GM12878 (cell line): ENCODE data around the gene AGER. TPM values are rescaled to one million over a fixed set of nuclear protein-coding genes. Genes with fewer than 3 reads are reported as not detected.

Experiments used
- BMI1 ChIP-seq: fragments of 450-650 bp; IDR thresholded peaks from 2 replicates; pipeline ENCODE4 v1.6.1; 2016; ENCODE audit warnings: mild to moderate bottlenecking, moderate library complexity, borderline replicate concordance
- CBFB ChIP-seq: IDR thresholded peaks from 2 replicates; pipeline ENCODE4 v1.6.1; 2016; ENCODE audit warnings: antibody characterized with exemption, low read depth
- CHD2 ChIP-seq: IDR thresholded peaks from 2 replicates; pipeline ENCODE4 v1.6.1; 2011; ENCODE audit warnings: low read depth, low read length, improper control_type of control experiment, borderline replicate concordance
- EED ChIP-seq: sonication (generic); IDR thresholded peaks from 2 replicates; pipeline ENCODE4 v1.6.1; 2016; ENCODE audit warnings: antibody characterized with exemption, low read depth
- GABPA ChIP-seq: IDR thresholded peaks from 2 replicates; pipeline ENCODE4 v1.6.1; 2014; ENCODE audit warnings: antibody characterized with exemption, low read depth, mild to moderate bottlenecking, inconsistent platforms
- GATAD2B ChIP-seq: fragments of 450-650 bp; conservative IDR thresholded peaks from 2 replicates; pipeline ENCODE4 v1.6.1; 2017; ENCODE audit warnings: low read depth, mild to moderate bottlenecking, moderate library complexity
- HDAC6 ChIP-seq: fragments of 200-600 bp; sonication (generic); IDR thresholded peaks from one replicate; pipeline ENCODE4 v1.8.0; 2017; ENCODE audit warnings: antibody characterized with exemption; ENCODE audit not compliant: unreplicated experiment
- KDM1A ChIP-seq: fragments of 200-600 bp; sonication (generic); IDR thresholded peaks from 2 replicates; pipeline ENCODE4 v1.6.1; 2016; ENCODE audit warnings: borderline replicate concordance
- LARP7 ChIP-seq: fragments of 450-650 bp; IDR thresholded peaks from 2 replicates; pipeline ENCODE4 v1.6.1; 2017; ENCODE audit warnings: mild to moderate bottlenecking
- MEF2A ChIP-seq: IDR thresholded peaks from 2 replicates; pipeline ENCODE4 v1.6.1; 2011; ENCODE audit warnings: low read depth, mild to moderate bottlenecking, low read length, moderate library complexity; ENCODE audit not compliant: insufficient read depth
- MTA2 ChIP-seq: fragments of 450-650 bp; IDR thresholded peaks from 2 replicates; pipeline ENCODE4 v1.6.1; 2016; ENCODE audit warnings: low read depth, mild to moderate bottlenecking, moderate library complexity
- NFIC ChIP-seq: IDR thresholded peaks from 2 replicates; pipeline ENCODE4 v1.6.1; 2012; ENCODE audit warnings: low read depth, mild to moderate bottlenecking, inconsistent platforms, low read length, moderate library complexity
- RB1 ChIP-seq: fragments of 450-650 bp; formaldehyde crosslinking; IDR thresholded peaks from 2 replicates; pipeline ENCODE4 v1.6.1; 2017; ENCODE audit warnings: mild to moderate bottlenecking, borderline replicate concordance
- SMAD1 ChIP-seq: fragments of 450-650 bp; IDR thresholded peaks from 2 replicates; pipeline ENCODE4 v1.6.1; 2018; ENCODE audit warnings: mild to moderate bottlenecking, low read depth; ENCODE audit not compliant: partially characterized antibody
- SP1 ChIP-seq: IDR thresholded peaks from one replicate; pipeline ENCODE4 v1.6.1; 2011; ENCODE audit warnings: low read depth, low read length
- YBX1 ChIP-seq: fragments of 450-650 bp; IDR thresholded peaks from 2 replicates; pipeline ENCODE4 v1.6.1; 2016; ENCODE audit warnings: antibody characterized with exemption
- YY1 ChIP-seq: IDR thresholded peaks from 2 replicates; pipeline ENCODE4 v1.6.1; 2011; ENCODE audit warnings: low read depth, mild to moderate bottlenecking, low read length
- ZBED1 ChIP-seq: IDR thresholded peaks from 2 replicates; pipeline ENCODE4 v1.6.1; 2016; ENCODE audit warnings: borderline replicate concordance
- ZNF217 ChIP-seq: fragments of 450-650 bp; IDR thresholded peaks from 2 replicates; pipeline ENCODE4 v1.6.1; 2017; ENCODE audit warnings: antibody characterized with exemption, mild to moderate bottlenecking
- ZSCAN29 ChIP-seq: fragments of 450-650 bp; IDR thresholded peaks from 2 replicates; pipeline ENCODE4 v1.6.1; 2017; ENCODE audit warnings: mild to moderate bottlenecking, moderate library complexity
- polyA plus RNA-seq, 11 experiments: library from polyadenylated mRNA; depleted of rRNA in 4 of 11; unstranded in 6 of 11; stranded (reverse) in 5 of 11; fragments of >200 nt; fragmentation: Nextera tagmentation in 4 of 11; fragmentation: Illumina TruSeq in 1 of 11; extraction: Ambion mirVana in 4 of 11; extraction: Trizol in 1 of 11; gene quantifications; 1 replicate in 1 of 11; 2 replicates in 10 of 11; pipeline versions ENCODE4 v1.2.1 to v1.2.3, GENCODE V29; 2011 to 2016; ENCODE audit warnings: inconsistent platforms in 2 of 11, missing spikeins in 2 of 11, low read depth in 1 of 11
- total RNA-seq, 4 experiments: library from RNA; depleted of rRNA in 3 of 4; stranded (reverse); fragments of >200 nt in 3 of 4; fragmentation: Illumina TruSeq in 1 of 4; extraction: Trizol in 1 of 4; gene quantifications; 2 replicates each; pipeline versions ENCODE4 v1.2.1 to v1.2.3, GENCODE V29; 2013 to 2021
- TF ChIP-seq, protein P1 (sequence below): fragments of 450-650 bp; IDR thresholded peaks from 2 replicates; pipeline ENCODE4 v1.6.1; 2017; ENCODE audit warnings: antibody characterized with exemption, mild to moderate bottlenecking, moderate library complexity
- TF ChIP-seq, protein P2 (sequence below): IDR thresholded peaks from 2 replicates; pipeline ENCODE4 v1.6.1; 2012; ENCODE audit warnings: low read length, inconsistent platforms
- TF ChIP-seq, protein P3 (sequence below): IDR thresholded peaks from 2 replicates; pipeline ENCODE4 v1.6.1; 2011; ENCODE audit warnings: borderline replicate concordance, low read depth, mild to moderate bottlenecking, moderate library complexity, low read length; ENCODE audit not compliant: insufficient read depth, poor library complexity, severe bottlenecking

AGER gene
- total and polyA plus RNA-seq, 10 of the 15 experiments (the other 5 are each of a cell fraction or from before 2014, with no cell fraction given), result 1.1 to 18.2 (median 3.9) TPM

DNA sequence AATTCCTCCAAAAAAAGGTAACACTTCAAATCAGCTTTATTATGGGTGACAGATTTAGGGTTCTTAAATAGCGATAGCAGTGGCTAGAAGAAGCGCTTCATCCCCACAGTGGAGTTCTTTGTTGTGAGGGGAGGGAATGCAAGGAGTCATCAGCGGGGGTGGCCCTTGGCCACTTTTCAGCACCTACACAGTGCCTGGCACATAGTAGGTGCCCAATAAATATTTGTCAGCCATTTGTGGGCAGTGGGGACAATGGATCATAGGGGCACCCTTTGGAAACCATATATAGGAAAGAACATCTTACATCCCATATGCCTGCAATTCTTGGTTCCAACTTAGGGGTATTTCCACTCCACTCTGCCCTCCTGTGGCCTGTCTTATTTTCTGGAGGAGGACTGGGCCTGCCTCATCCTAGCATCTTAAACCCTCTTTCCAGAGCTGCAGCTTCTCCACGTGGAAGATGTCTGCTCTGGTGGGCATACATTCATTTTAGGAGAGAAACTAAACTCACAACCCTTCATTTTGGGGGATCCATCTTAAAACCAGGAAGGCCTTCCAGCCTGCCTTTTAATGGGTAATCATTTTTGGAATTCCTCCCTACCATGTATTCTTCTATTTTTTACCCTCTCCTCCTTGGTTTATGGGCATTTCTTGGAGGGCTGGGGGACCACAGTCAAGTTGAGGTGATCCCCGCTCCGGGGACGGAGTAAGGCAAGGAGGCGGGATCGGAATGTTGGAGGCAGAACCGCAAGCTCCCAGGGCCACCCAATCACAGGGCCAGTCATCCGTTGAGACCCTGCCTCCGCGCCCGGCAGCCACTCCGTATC is 11.0 kb upstream of the AGER start (continued):
- TF ChIP-seq, protein P1, sequence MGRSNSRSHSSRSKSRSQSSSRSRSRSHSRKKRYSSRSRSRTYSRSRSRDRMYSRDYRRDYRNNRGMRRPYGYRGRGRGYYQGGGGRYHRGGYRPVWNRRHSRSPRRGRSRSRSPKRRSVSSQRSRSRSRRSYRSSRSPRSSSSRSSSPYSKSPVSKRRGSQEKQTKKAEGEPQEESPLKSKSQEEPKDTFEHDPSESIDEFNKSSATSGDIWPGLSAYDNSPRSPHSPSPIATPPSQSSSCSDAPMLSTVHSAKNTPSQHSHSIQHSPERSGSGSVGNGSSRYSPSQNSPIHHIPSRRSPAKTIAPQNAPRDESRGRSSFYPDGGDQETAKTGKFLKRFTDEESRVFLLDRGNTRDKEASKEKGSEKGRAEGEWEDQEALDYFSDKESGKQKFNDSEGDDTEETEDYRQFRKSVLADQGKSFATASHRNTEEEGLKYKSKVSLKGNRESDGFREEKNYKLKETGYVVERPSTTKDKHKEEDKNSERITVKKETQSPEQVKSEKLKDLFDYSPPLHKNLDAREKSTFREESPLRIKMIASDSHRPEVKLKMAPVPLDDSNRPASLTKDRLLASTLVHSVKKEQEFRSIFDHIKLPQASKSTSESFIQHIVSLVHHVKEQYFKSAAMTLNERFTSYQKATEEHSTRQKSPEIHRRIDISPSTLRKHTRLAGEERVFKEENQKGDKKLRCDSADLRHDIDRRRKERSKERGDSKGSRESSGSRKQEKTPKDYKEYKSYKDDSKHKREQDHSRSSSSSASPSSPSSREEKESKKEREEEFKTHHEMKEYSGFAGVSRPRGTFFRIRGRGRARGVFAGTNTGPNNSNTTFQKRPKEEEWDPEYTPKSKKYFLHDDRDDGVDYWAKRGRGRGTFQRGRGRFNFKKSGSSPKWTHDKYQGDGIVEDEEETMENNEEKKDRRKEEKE, result no peak
- no peak for TF ChIP-seq YBX1
- TF ChIP-seq ZSCAN29, result no peak
- no peak for TF ChIP-seq SP1
- TF ChIP-seq, protein P2, sequence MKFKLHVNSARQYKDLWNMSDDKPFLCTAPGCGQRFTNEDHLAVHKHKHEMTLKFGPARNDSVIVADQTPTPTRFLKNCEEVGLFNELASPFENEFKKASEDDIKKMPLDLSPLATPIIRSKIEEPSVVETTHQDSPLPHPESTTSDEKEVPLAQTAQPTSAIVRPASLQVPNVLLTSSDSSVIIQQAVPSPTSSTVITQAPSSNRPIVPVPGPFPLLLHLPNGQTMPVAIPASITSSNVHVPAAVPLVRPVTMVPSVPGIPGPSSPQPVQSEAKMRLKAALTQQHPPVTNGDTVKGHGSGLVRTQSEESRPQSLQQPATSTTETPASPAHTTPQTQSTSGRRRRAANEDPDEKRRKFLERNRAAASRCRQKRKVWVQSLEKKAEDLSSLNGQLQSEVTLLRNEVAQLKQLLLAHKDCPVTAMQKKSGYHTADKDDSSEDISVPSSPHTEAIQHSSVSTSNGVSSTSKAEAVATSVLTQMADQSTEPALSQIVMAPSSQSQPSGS, result no peak
- peak; percentile 87 for TF ChIP-seq SMAD1
- peak; percentile 19; the same call in 1 of the 2 replicates for TF ChIP-seq YY1
- no peak for TF ChIP-seq ZBED1
- no peak for TF ChIP-seq GATAD2B
- no peak for TF ChIP-seq NFIC
- no peak for TF ChIP-seq HDAC6
- no peak; the same call in 1 of the 2 replicates for TF ChIP-seq CBFB
- no peak for TF ChIP-seq MTA2
- peak; percentile 64 for TF ChIP-seq EED
- TF ChIP-seq BMI1, result no peak
- no peak for TF ChIP-seq LARP7
- TF ChIP-seq RB1, result peak; percentile 61; the same call in 1 of the 2 replicates
- TF ChIP-seq ZNF217, result no peak
- TF ChIP-seq GABPA, result no peak
- no peak for TF ChIP-seq CHD2
- TF ChIP-seq, protein P3, sequence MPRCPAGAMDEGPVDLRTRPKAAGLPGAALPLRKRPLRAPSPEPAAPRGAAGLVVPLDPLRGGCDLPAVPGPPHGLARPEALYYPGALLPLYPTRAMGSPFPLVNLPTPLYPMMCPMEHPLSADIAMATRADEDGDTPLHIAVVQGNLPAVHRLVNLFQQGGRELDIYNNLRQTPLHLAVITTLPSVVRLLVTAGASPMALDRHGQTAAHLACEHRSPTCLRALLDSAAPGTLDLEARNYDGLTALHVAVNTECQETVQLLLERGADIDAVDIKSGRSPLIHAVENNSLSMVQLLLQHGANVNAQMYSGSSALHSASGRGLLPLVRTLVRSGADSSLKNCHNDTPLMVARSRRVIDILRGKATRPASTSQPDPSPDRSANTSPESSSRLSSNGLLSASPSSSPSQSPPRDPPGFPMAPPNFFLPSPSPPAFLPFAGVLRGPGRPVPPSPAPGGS, result no peak
- TF ChIP-seq KDM1A, result no peak
- TF ChIP-seq MEF2A, result no peak
